GM18511 (cell line): ENCODE measurements around the gene TGFB2.

Experiments used
- ATAC-seq: cut with Tn5 transposase; IDR thresholded peaks from one replicate; pipeline ENCODE4 v1.9.1; 2021; ENCODE audit warnings: mild to moderate bottlenecking, moderate library complexity; ENCODE audit not compliant: unreplicated experiment

Gene TGFB2

GRCh38 chr1:218479436-218480115, 134.4 kb downstream of the TGFB2 start:
- no peak for ATAC-seq

- ATAC-seq = no peak
These were observed 135.0 kb downstream of the TGFB2 start for GRCh38 chr1:218480137-218480536.

GRCh38 chr1:218480588-218481099, 135.5 kb downstream of the TGFB2 start:
- ATAC-seq = no peak

GRCh38 chr1:218481116-218481775, 136.1 kb downstream of the TGFB2 start:
- ATAC-seq = no peak

DNA sequence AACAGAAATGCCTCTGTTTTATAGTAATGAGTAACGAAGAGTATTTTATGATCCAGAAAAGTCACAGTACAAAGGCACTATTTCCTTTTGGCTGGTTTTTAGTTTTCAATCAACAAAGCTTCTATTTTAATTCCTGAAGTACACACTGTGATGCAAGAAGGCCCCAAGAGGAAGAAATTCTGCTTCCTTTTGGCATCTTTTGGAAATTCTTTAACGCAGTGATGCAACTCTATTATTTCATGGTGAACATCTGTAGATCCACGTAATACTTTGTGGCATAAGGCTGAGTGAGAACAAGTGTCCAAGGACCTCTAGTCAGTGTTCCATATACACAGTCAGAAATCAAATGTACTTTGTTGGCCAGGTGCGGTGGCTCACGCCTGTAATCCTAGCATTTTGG, 137.5 kb downstream of the TGFB2 start:
- no peak for ATAC-seq

GRCh38 chr1:218485241-218485928, 140.2 kb downstream of the TGFB2 start:
- ATAC-seq = no peak

GRCh38 chr1:218488531-218488930, 143.4 kb downstream of the TGFB2 start:
- ATAC-seq = no peak

DNA sequence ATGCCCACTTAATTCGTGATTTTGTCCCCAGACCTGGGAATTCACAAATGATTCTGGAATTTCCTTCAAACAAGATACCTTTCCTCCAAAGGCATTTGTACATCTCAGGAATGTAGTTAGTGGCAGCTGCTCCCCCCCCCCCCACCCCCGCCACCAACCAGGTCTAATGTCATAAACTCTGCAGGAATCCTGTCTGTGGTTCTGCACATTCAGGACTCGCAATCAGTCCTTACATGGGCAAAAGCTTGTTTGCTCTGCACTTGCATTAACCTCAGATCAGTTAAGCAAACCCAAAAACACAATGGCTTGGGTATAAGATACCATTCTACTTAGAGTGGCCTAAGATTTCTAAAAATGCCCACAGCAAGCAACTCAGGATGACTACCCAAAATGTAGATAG, 143.8 kb downstream of the TGFB2 start:
- ATAC-seq = no peak

DNA sequence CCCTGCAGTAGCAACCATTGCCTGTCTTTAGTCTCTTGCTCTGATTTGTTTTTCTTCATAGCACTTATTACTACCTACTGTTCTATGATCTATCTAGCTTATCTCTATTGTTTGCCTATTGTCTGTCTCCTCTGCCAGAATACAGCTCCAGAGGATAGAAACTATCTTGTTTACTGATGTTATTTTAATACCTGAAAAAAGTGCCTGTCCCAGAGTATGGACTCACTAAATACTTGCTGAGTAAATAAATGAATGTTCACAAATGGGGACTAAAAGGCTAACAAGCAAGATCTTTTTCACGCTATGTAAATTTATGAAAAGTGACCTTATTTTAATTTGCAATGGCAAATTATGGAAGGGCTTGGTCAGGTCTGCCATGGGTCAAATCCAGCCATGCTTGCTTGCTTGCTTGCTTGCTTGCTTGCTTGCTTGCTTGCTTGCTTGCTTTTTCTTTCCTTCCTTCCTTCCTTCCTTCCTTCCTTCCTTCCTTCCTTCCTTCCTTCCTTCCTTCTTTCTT, 145.3 kb downstream of the TGFB2 start:
- no peak for ATAC-seq

- no peak for ATAC-seq
These were observed 147.7 kb downstream of the TGFB2 start for GRCh38 chr1:218492874-218493273.

- no peak for ATAC-seq
These were observed 148.8 kb downstream of the TGFB2 start for GRCh38 chr1:218493986-218494385.
